Effector memory CD4-positive, alpha-beta T cell (primary cell): ENCODE results near the gene RAD23B.
"Not testable (repeated sequence)": the region's sequence is repeated elsewhere in the genome, so short reads cannot be mapped to it uniquely, and the experiment has no call there.

Experiments used
- DNase-seq, 3 donors: peaks; one replicate each; pipeline ENCODE4 v3.0.0-alpha.2; 2020
- H3K27ac ChIP-seq: 2 replicates; pipeline ENCODE4 v1.7.0; 2013; ENCODE audit warnings: mild to moderate bottlenecking, low read length, moderate library complexity; ENCODE audit not compliant: insufficient read depth, poor library complexity, severe bottlenecking
- H3K27me3 ChIP-seq: replicated peaks from 2 replicates; pipeline ENCODE4 v1.7.0; 2013; ENCODE audit warnings: mild to moderate bottlenecking, low read length; ENCODE audit not compliant: insufficient read depth, control insufficient read depth, poor library complexity, severe bottlenecking
- H3K36me3 ChIP-seq: 2 replicates; pipeline ENCODE4 v1.7.0; 2013; ENCODE audit warnings: mild to moderate bottlenecking, low read length, moderate library complexity; ENCODE audit not compliant: control insufficient read depth, insufficient read depth
- H3K4me1 ChIP-seq: 2 replicates; pipeline ENCODE4 v1.7.0; 2013; ENCODE audit warnings: low read length, mild to moderate bottlenecking; ENCODE audit not compliant: control insufficient read depth, insufficient read depth, poor library complexity, severe bottlenecking
- H3K4me3 ChIP-seq: 2 replicates; pipeline ENCODE4 v1.7.0; 2013; ENCODE audit warnings: low read length, low read depth, mild to moderate bottlenecking; ENCODE audit not compliant: insufficient read depth, poor library complexity, severe bottlenecking
- H3K9me3 ChIP-seq: 2 replicates; pipeline ENCODE4 v1.7.0; 2013; ENCODE audit warnings: mild to moderate bottlenecking, low read length, moderate library complexity; ENCODE audit not compliant: control insufficient read depth

RAD23B gene

GRCh38 chr9:107292821-107293542 is 9.9 kb downstream of the RAD23B start:
- Histone ChIP-seq H3K4me3 (no peak overlapping the region), H3K27me3 (no peaks in the 10 kb centered on the region), H3K36me3 (no peaks in the 10 kb centered on the region), H3K9me3 (no peaks in the 10 kb centered on the region), H3K4me1 (peaks cover 14% of the 10 kb centered on the region), H3K27ac (no peak overlapping the region)
- DNase-seq, result no peak

GRCh38 chr9:107293543-107294085 is 10.5 kb downstream of the RAD23B start:
- H3K27ac ChIP-seq, result no peak overlapping the region
- no peaks in the 10 kb centered on the region for H3K9me3 ChIP-seq
- peaks cover 14% of the 10 kb centered on the region for H3K4me1 ChIP-seq
- DNase-seq, result no peak
- no peaks in the 10 kb centered on the region for H3K27me3 ChIP-seq
- H3K36me3 ChIP-seq, result no peaks in the 10 kb centered on the region
- no peak overlapping the region for H3K4me3 ChIP-seq

DNA sequence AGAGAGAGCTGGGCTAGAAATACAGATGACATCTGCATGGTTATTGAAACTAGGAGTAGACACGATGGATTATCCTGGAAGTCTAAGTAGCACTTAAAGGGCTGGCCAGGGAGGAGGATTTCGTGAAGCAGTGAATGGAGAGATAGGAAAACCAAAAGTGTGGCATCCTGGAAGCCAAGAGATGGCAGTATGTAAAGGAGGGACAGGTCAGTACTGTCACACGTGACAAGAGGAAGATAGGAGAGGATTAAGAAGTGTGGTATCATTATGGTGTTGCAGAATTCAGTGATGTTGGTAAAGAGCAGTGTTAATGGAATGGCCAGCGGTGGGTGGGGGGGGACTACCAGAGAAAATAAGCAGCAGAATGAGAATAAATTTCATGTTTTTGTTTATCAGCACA is 11.7 kb downstream of the RAD23B start:
- no peak overlapping the region for H3K27ac ChIP-seq
- no peaks in the 10 kb centered on the region for H3K27me3 ChIP-seq
- DNase-seq, result no peak
- no peaks in the 10 kb centered on the region for H3K36me3 ChIP-seq
- H3K4me3 ChIP-seq, result no peak overlapping the region
- H3K9me3 ChIP-seq, result no peaks in the 10 kb centered on the region
- H3K4me1 ChIP-seq, result peaks cover 19% of the 10 kb centered on the region

DNA sequence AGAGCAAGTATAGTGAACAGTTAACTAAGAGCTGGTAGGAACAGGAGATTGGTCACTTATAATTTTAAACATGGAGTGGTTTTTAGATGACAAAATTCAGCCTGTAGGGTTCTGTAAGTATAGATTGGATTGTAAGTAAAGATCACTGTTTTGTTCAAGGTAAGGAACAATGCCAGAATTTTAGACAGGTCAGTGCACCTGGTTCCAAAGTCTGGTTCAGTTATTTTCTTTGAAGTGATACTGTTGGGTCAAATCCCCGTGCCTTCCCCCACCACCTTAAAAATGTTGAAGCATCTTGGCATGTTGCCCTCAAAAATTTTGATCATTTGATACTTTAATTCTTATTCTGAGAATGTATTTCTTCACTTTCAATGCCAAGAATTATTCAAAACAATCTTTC is 12.9 kb downstream of the RAD23B start:
- H3K36me3 ChIP-seq, result peaks cover 1% of the 10 kb centered on the region
- H3K27ac ChIP-seq, result no peak overlapping the region
- no peaks in the 10 kb centered on the region for H3K9me3 ChIP-seq
- DNase-seq, result no peak
- no peaks in the 10 kb centered on the region for H3K27me3 ChIP-seq
- no peak overlapping the region for H3K4me3 ChIP-seq
- peaks cover 19% of the 10 kb centered on the region for H3K4me1 ChIP-seq

DNA sequence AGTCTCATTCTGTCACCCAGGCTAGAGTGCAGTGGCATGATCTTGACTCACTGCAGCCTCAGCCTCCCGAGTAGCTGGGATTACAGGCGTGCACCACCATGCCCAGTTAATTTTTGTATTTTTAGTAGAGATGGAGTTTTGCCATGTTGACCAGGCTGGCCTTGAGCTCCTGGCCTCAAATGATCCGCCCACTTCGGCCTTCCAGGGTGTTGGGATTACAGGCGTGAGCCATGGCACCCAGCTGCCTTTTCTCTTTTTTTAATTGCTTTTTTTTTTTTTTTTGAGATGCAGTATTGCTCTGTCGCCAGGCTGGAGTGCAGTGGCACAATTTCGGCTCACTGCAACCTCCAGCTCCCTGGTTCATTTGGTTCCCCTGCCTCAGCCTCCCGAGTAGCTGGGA is 13.5 kb downstream of the RAD23B start:
- H3K36me3 ChIP-seq, H3K4me3 ChIP-seq, H3K27me3 ChIP-seq, H3K27ac ChIP-seq, H3K9me3 ChIP-seq, DNase-seq: not testable (repeated sequence)
- H3K4me1 ChIP-seq, result peaks cover 19% of the 10 kb centered on the region

DNA sequence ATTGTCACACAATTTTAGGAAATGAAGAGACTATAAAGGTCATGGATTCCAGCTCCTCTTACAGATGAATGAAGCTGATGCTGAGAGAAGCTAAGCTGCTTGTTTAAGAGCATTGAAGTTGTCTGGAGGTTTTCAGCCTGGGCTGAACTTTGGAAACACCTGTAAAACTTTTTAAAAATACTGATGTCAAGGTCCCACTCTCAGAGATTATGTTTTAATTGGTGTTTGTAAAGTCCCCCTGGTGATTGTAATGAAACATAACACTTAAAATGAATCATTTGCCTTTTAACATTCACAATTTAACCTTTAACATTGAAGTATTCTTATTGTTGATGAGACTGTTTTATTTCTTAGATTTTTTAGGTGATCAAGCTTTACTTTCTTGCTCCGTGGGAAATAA is 16.4 kb downstream of the RAD23B start:
- Histone ChIP-seq H3K36me3 (peaks cover 3% of the 10 kb centered on the region), H3K9me3 (no peaks in the 10 kb centered on the region), H3K4me3 (no peak overlapping the region), H3K27me3 (no peaks in the 10 kb centered on the region), H3K4me1 (peaks cover 9% of the 10 kb centered on the region), H3K27ac (no peak overlapping the region)
- DNase-seq, result no peak

- H3K9me3 ChIP-seq, result no peaks in the 10 kb centered on the region
- peaks cover 30% of the 10 kb centered on the region for H3K36me3 ChIP-seq
- H3K4me1 ChIP-seq, result peaks cover 9% of the 10 kb centered on the region
- no peak overlapping the region for H3K27ac ChIP-seq
- DNase-seq, result no peak
- H3K4me3 ChIP-seq, result no peak overlapping the region
- H3K27me3 ChIP-seq, result no peaks in the 10 kb centered on the region
These were observed 23.2 kb downstream of the RAD23B start for GRCh38 chr9:107306308-107306707.

DNA sequence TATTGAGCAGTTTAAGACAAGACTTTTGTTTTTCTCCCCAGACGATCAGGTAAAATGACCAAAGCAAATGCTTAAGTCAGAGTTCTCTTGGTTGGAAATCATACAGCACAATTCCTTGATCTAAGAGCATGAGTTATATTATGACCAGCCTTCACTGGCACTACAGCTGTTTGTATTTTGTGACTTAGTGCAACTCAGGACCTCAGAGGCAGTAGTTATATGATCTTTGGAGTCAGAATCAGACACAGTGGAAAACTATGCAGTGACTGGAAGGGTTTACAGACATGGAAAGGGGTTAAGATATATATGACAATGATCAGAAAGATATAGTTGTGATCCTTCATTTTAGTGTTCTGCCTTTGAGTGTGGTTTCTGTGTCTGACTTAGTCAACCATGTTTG is 24.3 kb downstream of the RAD23B start:
- DNase-seq, result no peak
- peaks cover 11% of the 10 kb centered on the region for H3K4me1 ChIP-seq

DNA sequence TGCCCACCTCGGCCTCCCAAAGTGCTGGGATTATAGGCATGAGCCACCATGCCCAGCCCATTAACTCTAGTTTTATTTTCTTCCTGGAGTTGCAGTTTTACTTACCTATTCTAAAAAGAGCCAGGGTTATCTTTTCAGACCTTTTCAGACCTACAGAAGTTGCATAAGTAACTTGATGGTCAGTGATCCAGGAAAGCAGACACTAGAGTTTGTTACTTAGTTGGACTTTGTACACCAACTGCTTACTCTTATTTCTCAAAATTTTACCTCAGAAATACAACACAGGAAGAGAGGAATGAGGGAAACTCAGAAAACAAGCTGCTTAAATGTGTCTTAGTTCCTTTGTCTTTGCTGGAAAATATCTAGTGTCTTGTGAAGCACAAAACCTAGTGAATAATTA is 25.4 kb downstream of the RAD23B start:
- DNase-seq, result no peak
- Histone ChIP-seq H3K27me3 (no peaks in the 10 kb centered on the region), H3K9me3 (no peaks in the 10 kb centered on the region), H3K36me3 (peaks cover 40% of the 10 kb centered on the region), H3K4me3 (no peak overlapping the region), H3K4me1 (peaks cover 11% of the 10 kb centered on the region), H3K27ac (no peak overlapping the region)

More for the DNA sequence above, 24.3 kb downstream of the RAD23B start:
- no peak overlapping the region for H3K4me3 ChIP-seq
- H3K27me3 ChIP-seq, result no peaks in the 10 kb centered on the region
- peaks cover 37% of the 10 kb centered on the region for H3K36me3 ChIP-seq
- H3K27ac ChIP-seq, result no peak overlapping the region
- H3K9me3 ChIP-seq, result no peaks in the 10 kb centered on the region

DNA sequence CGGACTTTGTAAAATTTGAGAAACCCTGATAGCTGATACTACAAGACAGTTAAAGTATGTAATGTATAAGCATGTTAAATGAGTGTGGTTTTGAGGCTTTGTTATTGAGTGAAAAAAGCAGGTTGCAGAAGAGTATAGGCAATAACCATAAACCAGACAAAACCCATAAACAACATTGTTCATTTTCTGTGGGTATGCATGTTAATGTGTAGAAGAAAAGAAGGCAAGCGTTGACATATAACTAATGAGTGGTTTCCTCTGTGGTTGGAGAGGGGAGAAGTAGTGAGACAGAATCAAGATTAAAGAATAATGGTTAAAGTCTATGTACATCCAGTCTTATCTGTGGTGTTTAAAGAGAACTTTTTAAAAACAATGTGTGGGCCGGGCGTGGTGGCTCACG is 26.2 kb downstream of the RAD23B start:
- peaks cover 44% of the 10 kb centered on the region for H3K36me3 ChIP-seq
- no peak overlapping the region for H3K4me3 ChIP-seq
- no peak overlapping the region for H3K27ac ChIP-seq
- DNase-seq, result no peak
- no peaks in the 10 kb centered on the region for H3K27me3 ChIP-seq
- peaks cover 11% of the 10 kb centered on the region for H3K4me1 ChIP-seq
- H3K9me3 ChIP-seq, result no peaks in the 10 kb centered on the region
